HG03159 (cell line): ENCODE results near the gene FERMT3.

Experiments used
- ATAC-seq: cut with Tn5 transposase; IDR thresholded peaks from one replicate; pipeline ENCODE4 v1.9.1; 2021; ENCODE audit warnings: mild to moderate bottlenecking, moderate library complexity; ENCODE audit not compliant: unreplicated experiment

The FERMT3 gene

DNA sequence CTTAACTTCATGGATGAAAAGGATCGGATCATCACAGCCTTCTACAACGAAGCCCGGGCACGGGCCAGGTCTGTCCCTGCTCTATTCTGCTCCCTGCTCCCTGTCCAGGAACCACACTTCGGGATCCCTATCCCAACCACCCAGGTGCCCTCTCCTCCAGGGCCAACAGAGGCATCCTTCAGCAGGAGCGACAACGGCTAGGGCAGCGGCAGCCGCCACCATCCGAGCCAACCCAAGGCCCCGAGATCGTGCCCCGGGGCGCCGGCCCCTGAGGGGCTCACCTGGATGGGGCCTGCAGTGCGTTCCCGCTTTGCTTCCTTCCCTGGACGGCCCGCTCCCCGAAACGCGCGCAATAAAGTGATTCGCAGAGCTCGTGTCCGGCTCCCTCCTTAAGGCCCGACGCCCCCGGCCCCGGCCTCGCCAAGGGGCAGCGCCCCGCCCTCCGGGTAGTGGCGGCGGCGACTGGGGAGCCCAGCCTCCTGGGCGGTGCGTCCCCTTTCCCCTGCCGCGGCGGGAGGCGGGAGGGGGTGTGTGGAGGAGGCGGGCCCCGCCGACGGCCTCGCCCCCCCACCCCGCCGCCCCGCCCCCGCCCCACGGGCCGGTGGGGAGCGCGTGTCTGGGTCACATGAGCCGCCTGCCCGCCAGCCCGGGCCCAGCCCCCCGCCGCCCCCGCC, 27.5 kb downstream of the FERMT3 start, which contains the start of gene VEGFB:
Gene VEGFB, plus strand, starts transcription at position 672 of the 674 bp plus-strand sequence. CDS start 250 bp downstream, outside the sequence.
- ATAC-seq = no peak

DNA sequence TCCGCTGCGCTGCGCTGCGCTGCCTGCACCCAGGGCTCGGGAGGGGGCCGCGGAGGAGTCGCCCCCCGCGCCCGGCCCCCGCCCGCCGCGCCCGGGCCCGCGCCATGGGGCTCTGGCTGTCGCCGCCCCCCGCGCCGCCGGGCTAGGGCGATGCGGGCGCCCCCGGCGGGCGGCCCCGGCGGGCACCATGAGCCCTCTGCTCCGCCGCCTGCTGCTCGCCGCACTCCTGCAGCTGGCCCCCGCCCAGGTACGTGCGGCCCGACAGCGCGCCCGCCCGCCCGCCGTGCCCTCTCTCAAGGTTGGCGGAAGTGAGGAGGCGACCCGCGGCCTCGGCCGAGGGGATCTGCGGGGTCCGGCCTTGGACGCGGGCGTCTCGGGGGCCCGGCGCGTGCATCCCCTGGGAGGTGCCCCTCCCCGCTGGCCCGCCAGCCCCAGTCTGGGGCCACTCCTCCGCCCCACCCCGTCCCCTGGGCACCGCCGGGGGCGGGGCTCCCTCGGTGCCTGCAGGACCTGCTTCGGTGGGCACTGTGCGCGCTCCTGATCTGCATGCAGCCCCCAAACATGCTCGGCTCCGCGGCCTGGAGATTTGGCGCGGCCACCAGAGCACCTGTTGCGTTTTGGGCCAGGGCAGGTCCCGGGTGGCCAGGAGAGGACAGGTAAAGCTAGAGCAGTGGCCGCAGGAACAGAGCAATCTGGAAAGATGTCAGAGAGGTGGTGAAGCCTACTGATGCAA, 28.3 kb downstream of the FERMT3 start:
- no peak for ATAC-seq

DNA sequence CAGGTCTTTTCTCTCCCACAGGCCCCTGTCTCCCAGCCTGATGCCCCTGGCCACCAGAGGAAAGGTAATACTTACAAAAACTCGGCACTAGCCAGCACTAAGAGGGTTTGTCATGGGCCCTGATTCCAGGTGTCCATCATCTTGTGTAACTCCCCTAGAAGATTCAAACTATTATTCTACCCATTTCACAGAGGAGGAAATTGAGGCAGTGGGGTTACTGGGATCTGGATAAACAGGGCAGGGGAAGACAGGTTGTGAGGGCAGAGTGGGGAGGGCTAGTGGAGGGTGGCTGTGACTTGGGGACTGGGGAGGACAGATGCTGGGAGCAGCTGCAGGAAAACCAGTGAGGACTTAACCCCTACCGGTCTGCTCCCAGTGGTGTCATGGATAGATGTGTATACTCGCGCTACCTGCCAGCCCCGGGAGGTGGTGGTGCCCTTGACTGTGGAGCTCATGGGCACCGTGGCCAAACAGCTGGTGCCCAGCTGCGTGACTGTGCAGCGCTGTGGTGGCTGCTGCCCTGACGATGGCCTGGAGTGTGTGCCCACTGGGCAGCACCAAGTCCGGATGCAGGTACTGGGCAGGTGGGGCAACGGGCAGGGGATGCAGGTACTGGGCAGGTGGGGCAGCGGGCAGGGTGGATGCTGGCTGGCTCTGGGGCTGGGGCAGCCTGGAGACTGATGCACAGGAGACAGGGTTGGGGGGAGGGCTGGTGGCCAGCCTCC, 29.1 kb downstream of the FERMT3 start:
- no peak for ATAC-seq

DNA sequence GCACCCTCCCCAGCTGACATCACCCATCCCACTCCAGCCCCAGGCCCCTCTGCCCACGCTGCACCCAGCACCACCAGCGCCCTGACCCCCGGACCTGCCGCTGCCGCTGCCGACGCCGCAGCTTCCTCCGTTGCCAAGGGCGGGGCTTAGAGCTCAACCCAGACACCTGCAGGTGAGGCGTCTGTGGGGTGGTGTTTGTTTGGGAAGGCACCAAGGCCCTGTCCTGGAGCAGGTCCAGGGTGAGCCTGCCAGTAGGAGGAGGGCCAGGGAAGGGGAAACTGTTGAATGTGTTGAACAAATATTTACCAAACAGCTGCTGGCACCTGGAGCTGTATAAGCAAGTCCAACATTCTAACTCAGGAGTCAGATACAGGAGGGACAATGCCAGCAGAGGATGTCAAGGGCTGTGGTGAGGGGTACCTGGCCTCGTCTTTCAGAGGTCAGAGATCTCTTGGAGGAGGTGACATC, 31.0 kb downstream of the FERMT3 start:
- no peak for ATAC-seq

DNA sequence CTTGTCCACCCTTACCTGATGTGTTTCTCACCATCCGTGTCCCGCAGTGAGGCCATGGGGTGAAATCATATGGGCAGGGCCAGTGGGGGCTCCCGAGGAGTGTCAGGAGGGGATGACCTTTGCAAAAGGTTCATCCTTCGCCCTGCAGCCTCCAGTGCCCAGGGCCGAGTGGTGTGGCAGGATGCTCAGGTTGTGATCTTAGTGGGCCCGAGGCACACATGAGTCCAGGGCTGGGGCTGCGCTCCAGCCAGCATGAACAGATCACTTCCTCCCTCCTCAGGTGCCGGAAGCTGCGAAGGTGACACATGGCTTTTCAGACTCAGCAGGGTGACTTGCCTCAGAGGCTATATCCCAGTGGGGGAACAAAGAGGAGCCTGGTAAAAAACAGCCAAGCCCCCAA, 31.6 kb downstream of the FERMT3 start:
- ATAC-seq = no peak

DNA sequence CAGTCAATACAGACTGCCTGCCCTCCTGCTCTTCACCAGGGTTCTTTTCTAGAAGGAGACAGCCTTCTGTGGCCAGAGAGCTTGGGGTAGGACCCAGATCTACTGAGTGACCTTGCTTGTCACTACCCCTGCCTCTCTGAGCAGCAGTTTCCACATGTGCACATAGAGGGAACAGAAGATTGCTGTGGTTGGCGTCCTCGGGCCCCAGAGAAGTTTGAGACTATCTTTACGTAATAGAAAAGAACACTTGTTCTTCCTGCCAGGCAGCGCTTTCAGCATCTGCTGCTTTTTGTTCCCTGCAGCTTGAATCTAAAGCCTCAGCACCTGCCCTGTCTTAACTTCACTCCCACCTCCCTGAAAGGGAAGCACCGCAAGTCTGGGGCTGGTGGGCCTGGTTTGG, 32.5 kb downstream of the FERMT3 start:
- ATAC-seq = no peak

DNA sequence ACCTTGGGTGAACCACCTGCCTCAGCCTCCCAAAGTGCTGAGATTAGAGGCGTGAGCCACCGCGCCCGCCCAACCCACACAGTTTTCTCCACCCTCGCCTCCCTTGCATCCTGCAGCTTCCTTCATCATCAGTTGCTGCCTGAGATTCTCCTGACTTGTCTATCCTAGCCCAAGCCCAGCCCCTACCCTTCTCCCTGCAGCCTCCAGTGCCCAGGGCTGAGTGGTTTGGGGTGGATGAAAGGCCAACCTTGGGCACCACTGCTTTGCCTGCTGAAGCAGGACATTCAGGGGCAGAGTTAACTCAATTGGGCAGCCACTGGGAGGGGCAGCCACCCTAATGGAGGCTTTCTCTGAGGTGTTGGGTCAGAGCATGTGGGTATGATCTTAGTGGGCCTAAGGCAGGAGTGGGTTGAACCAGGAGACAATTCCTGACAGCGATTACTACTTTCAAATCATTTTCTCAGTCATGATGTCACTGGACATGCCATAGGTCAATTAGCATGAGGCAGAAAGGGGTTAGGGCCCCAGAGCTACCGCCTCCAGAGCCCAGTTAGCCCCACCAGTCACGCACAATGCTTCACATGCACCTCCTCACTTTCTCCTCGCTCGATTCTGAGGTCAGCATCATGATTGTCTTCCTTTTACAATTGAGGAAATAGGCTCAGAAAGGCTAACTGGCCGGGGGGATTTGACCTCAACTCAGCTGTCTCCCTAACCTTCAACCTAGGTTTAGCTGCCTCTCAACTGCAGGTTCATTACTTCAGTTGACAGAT, 33.3 kb downstream of the FERMT3 start:
- ATAC-seq = peak; percentile 7

DNA sequence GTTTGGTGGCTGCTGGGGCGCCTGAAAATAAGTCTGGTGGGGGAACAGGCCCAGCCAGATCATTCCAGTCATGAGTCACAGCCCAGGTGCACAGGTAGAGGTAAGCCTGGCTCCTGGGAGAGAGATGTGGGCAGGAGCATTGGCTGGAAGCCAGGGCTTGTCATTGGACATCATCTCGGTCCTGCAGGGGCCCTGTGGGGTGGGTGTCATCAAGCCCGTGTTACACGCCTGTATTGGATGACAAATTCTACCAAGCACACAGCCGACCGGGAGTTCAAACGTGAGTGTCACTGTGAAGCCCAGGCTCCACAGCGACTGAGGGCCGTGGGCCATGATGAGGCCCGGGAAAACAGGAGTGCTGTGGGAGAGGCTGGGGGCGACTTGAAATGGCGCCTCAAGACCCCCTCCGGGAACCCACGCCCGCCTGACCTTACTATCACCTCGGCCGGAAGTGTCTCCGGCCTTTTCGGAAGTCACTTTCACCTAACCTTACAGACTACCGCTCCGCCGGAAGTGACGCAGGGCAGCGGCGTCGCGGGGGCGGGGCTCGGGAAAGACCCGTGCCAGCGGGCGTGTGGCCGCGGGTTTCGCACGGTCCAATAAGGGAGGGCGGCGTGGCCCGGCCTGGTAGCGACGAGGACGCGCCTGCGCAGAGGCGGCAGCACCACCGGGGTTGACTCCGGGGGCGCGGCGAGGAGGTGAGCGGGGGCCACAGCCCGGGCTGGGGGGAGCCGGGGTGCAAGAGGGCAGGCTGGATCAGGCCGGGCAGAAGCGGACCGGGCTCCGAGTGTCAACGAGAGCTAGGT, 34.1 kb downstream of the FERMT3 start, which contains the start of gene FKBP2:
Gene FKBP2, plus strand, starts transcription at position 661 of the 806 bp plus-strand sequence. CDS start 1,293 bp downstream, outside the sequence.
- ATAC-seq = peak; percentile 38

DNA sequence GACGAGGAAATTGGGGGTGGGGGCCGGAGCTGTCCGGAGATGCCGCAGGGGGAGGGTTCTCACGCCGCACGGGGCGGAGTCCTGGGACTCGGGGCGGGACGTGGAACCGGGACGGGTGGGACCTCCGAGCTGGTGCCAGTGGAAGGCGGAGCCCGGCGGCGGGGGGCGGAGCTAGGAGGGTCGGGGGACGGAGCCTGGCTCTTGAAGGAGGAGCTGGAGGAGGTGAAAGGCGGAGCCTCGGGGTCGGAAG, 34.6 kb downstream of the FERMT3 start:
- peak; percentile 56 for ATAC-seq

DNA sequence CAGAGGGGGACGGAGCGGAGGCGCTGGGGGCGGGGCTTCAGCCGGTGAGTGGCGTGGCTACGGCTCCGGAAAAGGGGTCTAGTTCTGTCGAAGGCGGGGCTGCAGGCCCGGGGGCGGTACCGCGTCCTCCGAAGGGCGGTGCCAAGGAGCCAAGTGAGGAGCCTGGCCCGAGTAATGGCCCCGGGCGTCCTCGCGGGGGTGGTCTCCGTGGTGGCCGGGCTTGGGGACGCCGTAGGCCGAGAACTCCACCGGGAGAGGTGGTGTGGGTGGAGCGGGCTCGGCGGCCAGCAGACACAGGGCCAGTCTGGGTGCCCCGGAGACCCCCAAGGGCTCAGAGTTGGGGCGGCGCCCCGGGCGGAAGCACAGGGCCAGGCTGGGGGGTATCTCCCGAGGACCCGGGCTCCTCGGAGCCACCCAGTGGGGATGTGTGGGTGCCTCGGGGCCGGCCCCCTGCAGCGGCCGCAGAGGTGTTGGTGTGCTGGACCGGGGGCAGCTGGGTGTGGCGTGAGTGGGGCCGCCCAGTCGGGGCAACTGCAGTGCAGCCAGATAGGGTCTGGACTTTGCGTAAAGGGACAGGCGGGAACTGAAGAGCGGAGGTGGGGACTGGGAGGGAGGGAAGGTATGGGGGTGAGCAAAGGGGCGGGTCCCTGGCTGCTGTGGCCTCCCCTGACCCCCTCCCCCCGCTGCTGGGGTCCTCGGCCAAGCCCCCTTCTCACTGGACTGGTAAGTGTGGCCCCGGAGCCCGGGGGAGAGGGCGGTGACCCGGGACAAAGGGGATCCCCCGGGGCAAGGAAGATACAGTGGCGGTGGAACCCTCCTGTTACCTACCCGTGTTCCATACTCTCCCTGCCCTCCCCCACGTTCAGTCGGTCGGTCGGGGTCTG, 35.2 kb downstream of the FERMT3 start:
- peak; percentile 57 for ATAC-seq

DNA sequence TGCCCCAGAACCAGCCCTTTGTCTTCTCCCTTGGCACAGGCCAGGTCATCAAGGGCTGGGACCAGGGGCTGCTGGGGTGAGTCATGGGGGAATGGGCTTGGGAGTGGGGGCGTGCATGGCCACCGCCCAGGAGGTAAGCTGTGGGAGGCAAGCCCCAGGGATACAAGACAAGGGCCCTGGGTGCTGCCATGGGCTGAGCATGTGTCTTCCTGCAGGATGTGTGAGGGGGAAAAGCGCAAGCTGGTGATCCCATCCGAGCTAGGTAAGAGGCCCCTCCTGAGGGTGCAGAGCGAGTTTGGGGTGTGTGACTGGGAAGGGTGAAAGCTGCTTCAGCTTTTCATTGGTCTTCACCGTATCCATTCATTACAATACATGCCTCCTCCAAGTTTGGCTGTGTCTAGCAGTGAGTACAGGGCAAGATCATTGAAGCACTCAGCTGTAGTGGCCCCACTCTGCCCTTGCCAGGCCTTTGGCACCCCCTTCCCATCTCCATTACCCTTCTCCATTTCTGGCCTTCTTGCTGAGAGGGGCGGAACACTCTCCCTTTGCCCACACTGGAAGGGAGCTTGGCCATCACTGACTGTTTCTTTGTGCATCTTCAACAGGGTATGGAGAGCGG, 36.8 kb downstream of the FERMT3 start:
- no peak for ATAC-seq

DNA sequence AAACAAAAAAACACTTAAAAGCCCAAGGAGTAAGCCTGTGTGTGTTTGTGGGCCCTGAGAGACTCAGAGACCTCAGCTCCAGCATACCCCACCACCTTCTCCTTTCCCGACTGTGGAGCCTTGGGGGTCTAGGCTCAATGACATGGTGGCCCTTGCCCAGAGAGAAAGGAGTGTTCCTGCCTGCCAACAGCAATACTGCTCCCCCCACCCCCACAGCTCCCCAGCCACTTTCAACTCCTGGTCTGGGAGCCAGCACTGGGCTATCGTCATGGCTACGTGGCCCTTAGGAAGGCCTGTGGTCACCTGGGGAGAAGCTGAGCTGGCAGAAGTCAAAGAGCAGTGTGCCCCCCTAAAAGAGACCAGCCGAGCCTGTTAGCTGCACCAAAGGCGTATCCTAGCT, 37.6 kb downstream of the FERMT3 start:
- ATAC-seq = no peak

DNA sequence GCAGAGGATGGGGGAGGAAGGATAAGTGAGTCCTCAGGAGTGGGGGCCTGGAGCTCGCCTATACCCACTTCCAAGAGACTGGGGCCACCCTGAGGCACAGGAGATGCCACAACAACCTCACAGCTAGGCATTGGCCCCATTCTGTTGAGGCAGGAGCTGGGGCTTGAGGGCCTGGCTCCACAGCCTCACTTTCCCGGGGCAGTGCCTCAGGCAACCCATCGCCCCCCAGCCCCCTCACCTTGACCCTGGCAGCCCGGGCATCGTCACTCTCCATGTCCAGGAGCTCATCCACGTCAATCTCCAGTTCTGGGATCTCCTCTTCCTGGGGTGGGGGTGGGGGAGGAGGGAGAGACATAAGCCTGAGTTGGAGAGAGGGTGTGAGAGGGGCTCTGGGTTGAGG, 38.4 kb downstream of the FERMT3 start:
- no peak for ATAC-seq

DNA sequence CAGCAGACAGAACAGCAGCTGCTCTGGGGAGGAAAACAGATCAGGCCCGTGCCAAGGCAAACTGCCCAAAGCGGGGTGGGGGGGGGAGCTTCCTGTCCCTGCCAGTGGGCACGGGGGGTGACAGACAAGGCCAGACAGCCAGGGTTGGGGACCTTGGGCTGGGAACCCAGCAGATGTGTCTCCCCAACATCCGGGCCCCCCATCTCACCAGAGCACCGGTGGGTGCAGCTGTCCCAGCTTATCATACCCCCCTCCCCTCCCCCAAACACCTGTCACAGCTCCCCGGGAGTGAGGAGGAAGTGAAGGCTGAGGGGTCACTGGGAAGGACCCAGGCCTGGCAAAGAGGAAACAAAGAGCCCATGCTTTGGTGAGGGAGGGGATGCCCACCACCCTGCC, 38.9 kb downstream of the FERMT3 start:
- no peak for ATAC-seq

DNA sequence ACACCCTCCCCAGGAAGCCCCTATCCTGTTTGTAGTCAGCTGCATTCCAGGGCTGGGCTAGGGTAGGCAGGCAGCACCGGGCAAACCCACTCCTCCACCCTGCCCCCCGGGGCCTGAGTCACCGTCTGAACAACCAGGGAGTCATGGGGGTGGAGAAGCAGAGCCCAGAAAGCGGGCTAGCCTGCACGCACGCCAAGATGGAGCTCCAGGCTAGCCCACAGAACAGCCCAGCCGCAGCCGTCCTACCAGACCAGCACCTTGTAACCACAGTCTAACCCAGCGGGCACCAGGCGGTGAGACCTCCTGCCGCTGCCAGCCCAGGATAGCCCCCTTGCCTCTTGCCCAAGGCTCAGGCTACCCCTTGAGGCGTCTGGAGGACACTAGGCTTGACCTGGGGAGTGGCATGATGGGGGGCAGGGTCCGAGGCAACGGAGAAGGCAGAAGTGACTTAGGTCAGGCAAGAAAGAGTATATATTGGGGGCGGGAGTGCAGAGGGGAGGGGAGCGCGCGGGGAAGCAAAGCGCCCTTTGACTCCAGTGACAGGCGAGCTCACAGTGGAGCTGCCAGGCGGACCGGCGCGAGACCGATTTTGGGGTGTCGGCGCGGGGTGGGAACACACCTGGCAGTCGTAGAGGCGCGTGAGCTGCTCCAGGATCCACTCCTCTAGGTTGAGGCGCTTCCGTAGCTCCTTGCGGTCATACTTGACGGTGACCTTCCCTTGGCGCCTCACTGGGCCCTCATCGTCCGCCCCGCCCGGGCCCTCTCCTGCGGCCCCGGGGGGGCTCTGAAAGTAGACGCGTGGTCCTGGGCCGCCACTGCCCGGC, 39.5 kb downstream of the FERMT3 start:
- no peak for ATAC-seq

DNA sequence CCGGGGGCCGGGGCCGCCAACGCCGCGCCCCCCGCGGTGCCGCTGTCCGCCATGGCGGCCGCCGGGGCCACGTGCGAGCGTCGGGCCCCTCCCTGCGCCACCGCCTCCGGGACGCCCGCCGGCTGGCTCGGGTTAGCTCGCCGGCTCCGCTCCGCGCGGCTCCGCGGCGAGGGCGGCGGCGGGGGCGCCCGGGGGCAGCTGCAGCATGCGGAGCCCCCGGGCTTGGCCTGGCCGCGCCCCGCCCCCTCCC, 40.0 kb downstream of the FERMT3 start:
- peak; percentile 12 for ATAC-seq

DNA sequence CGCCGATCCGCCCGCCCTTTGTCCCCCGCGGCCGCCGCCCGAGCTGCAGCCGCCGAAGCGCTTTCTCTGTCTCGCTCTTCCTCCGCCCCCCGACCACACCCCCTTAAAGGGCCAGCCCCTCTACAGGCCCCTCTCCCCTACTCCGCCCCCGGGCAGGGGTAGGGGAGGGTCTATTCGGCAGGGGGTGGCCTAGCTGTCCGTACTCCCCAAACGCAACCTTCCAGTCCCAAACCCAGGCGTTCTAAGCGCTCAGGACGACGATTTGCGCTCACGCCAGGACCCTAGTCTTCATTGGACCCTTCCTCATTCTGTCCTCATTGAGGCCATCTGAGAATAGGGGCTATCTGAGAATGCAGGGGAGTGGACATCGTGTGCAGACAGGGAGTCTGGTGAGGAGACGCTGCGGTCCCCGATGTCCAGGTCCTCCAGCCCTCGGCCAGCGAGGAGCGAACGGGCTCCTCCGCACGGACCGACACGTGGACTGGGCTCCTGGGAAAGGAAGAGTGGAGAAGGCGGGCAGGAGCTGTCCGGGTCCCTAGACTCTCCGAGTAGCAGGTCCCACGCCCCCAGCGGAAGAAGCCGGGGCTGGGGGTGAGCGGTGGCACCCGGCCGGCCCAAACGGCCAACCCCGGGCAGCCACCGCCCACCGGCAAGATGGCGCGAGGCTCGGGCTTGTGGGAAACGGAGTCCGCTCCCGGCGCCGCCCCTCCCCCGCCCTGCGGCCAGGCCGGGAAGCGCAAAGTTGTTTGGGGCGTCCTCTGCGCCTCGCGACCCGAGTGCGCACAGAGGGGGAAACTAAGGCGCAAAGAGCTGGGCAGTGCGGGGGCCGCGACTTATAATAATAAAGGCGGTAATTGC, 40.6 kb downstream of the FERMT3 start, which contains the start of gene PPP1R14B:
Gene PPP1R14B, minus strand, starts transcription at position 73 of the 858 bp plus-strand sequence. CDS start 270 bp downstream, outside the sequence.
- ATAC-seq = peak; percentile 42
